ENCODE results near the gene MGST2.

DNA sequence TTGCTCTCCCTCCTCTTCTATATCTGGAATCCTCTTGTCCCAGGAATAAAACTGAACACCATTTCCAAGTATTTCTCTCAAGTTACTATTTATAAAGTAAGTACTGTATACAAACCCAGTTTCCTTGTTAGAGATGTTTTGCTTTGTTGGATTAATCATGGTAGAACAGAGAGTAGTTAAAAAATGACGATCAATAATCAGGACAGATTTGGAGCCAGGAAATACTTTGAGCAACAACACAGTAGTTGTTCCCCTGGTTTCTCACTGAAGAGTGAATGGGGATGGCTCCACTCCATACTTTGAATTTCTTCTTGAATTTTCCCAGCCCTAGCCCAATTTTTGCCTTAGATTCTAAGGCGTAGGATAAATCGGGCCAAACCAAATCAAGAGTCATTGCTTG lies 21.4 kb downstream of the MGST2 start:
- TF ChIP-seq, protein P1, sequence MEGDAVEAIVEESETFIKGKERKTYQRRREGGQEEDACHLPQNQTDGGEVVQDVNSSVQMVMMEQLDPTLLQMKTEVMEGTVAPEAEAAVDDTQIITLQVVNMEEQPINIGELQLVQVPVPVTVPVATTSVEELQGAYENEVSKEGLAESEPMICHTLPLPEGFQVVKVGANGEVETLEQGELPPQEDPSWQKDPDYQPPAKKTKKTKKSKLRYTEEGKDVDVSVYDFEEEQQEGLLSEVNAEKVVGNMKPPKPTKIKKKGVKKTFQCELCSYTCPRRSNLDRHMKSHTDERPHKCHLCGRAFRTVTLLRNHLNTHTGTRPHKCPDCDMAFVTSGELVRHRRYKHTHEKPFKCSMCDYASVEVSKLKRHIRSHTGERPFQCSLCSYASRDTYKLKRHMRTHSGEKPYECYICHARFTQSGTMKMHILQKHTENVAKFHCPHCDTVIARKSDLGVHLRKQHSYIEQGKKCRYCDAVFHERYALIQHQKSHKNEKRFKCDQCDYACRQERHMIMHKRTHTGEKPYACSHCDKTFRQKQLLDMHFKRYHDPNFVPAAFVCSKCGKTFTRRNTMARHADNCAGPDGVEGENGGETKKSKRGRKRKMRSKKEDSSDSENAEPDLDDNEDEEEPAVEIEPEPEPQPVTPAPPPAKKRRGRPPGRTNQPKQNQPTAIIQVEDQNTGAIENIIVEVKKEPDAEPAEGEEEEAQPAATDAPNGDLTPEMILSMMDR (IDR thresholded peaks at IDR 0.05) = no peak
- TF ChIP-seq POLR2A (IDR thresholded peaks at IDR 0.05) = no peak

Measured in testis (tissue), 2 donors.